HG02588 (cell line): ENCODE results near the gene ATXN3.

Experiments used
- ATAC-seq: cut with Tn5 transposase; IDR thresholded peaks from one replicate; pipeline ENCODE4 v1.9.1; 2021; ENCODE audit warnings: mild to moderate bottlenecking, moderate library complexity; ENCODE audit not compliant: unreplicated experiment

Gene ATXN3

DNA sequence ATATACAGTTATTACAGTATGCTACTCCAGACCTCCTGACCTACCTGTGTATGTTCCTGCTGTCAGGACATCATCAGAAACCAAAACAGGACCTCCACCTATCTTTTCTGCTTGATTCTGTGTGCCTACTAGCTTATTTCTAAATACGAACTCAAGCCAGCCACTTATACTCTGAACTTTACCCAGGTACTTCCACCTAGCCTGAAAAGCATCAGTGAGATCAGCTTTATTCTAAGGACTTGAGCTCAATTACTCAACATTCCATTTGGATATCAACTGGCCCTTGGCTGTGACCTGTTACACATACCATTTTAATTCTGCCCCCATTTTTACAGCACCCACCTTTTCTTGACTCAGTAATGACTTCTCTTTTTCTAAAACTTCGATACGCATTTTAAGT, 95.7 kb downstream of the ATXN3 start:
- no peak for ATAC-seq

DNA sequence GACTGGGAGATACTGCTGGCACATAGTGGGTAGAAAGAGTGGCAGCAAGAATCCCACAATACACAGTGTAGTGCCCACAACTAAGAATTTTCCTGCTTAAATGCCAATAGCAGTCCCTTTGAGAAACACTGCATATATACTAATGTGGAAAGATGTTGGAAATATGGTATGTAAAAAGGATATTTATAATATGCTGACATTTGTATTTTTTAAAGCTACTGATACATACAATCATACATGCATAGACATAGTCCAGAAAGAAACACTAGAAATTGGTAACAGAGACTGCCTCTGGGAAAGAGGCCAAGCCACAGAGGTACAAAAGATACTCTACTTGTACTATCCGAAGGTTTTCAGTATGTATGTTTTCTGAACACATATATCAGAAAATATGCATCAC, 96.8 kb downstream of the ATXN3 start:
- no peak for ATAC-seq
